Nephron progenitor cell (in vitro differentiated cells): ENCODE data around the gene UCHL1.

Experiments
- DNase-seq: peaks from one replicate; pipeline ENCODE4 v3.0.0; 2021
- H3K27ac Mint-ChIP-seq: 2 replicates; pipeline ENCODE4 v1.8.0; 2021; ENCODE audit warnings: mild to moderate bottlenecking, moderate library complexity, mixed read lengths
- H3K27me3 Mint-ChIP-seq: 2 replicates; pipeline ENCODE4 v1.8.0; 2021; ENCODE audit warnings: mild to moderate bottlenecking, low read depth, mixed read lengths; ENCODE audit not compliant: poor library complexity
- H3K36me3 Mint-ChIP-seq: 2 replicates; pipeline ENCODE4 v1.8.0; 2021; ENCODE audit warnings: low read depth, mixed read lengths
- H3K4me1 Mint-ChIP-seq: 2 replicates; pipeline ENCODE4 v1.8.0; 2021; ENCODE audit warnings: mixed read lengths
- H3K4me3 Mint-ChIP-seq: 2 replicates; pipeline ENCODE4 v1.8.0; 2021; ENCODE audit warnings: mild to moderate bottlenecking, moderate library complexity, mixed read lengths
- H3K9me3 Mint-ChIP-seq: 2 replicates; pipeline ENCODE4 v1.8.0; 2021; ENCODE audit warnings: mild to moderate bottlenecking, moderate library complexity, mixed read lengths
- TF ChIP-seq, protein P1 (sequence below): fragments of 200-600 bp; sonication (generic); IDR thresholded peaks from 2 replicates; pipeline ENCODE4 v1.5.0; 2021; ENCODE audit warnings: antibody characterized with exemption

UCHL1 gene

DNA sequence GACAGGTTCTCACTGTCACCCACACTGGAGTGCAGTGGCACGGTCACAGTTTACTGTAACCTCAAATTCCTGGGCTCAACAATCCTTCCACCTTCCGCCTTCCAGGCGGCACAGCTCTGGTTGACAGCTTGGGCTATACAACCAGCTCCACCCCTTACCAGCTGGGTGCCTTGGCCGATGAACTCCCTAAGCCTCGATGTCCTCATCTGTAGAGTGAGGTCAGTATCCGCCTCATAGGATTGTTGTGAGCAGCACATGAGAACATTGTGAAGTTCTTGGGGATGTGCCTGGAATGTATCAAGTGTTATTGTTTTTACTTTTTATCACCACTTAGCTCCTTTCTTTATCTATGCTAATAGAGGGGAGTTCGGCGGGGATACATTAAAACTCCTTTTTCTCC lies 23.3 kb downstream of the UCHL1 start:
- Mint-ChIP-seq H3K36me3 (peaks cover 21% of the 10 kb centered on the region), H3K4me1 (peaks cover 6% of the 10 kb centered on the region), H3K27ac (no peak overlapping the region), H3K27me3 (no peaks in the 10 kb centered on the region), H3K4me3 (no peak overlapping the region), H3K9me3 (peaks cover 31% of the 10 kb centered on the region)
- DNase-seq, result no peak
- TF ChIP-seq, protein P1, sequence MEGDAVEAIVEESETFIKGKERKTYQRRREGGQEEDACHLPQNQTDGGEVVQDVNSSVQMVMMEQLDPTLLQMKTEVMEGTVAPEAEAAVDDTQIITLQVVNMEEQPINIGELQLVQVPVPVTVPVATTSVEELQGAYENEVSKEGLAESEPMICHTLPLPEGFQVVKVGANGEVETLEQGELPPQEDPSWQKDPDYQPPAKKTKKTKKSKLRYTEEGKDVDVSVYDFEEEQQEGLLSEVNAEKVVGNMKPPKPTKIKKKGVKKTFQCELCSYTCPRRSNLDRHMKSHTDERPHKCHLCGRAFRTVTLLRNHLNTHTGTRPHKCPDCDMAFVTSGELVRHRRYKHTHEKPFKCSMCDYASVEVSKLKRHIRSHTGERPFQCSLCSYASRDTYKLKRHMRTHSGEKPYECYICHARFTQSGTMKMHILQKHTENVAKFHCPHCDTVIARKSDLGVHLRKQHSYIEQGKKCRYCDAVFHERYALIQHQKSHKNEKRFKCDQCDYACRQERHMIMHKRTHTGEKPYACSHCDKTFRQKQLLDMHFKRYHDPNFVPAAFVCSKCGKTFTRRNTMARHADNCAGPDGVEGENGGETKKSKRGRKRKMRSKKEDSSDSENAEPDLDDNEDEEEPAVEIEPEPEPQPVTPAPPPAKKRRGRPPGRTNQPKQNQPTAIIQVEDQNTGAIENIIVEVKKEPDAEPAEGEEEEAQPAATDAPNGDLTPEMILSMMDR, result no peak

DNA sequence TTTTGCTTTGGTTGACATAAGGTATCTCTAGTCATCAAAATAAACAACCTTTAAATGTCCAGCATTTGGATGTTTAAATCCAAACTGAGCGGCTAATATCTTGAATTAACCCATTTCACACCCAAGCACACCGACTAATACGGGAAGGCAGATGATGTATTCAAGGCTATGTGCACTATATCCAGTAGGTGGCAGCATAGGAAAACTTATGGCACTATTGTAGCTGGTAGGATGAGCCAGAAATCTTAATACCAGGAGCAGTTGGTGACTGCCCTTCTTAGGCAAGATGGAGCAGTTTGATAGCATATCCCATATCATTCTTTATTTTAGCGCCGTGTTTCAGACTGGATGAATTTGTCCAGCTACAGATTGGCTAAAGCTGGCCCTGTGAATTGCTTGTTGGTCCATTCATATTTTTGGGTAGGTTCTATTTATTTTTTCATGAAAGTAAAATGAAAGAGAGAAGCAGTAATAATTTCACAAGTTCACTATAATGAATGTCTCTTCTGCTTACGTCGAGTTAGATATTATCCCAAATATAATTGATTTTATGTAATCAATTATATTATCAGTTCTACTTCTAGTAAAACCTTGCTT lies 24.4 kb downstream of the UCHL1 start:
- H3K9me3 Mint-ChIP-seq, result peaks cover 23% of the 10 kb centered on the region
- TF ChIP-seq, protein P1, result peak; percentile 88
- H3K27ac Mint-ChIP-seq, result no peak overlapping the region
- peaks cover 13% of the 10 kb centered on the region for H3K36me3 Mint-ChIP-seq
- H3K27me3 Mint-ChIP-seq, result no peaks in the 10 kb centered on the region
- H3K4me1 Mint-ChIP-seq, result peaks cover 12% of the 10 kb centered on the region
- no peak overlapping the region for H3K4me3 Mint-ChIP-seq
- peak; percentile 57 for DNase-seq

DNA sequence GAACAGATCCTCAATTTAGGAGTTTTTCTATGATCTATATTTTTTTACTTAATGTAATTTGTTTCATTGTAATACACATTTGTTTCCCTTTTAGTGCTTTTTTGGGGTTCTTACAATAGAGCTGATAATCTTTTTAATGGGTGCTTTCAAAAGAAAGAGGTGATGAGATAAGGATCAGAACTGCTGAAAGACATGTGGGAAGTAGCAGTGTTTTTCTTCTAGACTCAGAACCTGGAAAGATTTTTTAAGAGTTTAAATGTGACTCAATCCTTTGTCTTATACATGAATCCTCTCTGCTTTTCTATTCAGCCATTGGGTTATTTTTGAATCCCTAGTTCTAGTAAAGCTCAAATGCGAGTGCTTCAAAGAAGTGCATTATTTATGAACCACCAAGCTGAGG lies 25.6 kb downstream of the UCHL1 start:
- peaks cover 20% of the 10 kb centered on the region for H3K4me1 Mint-ChIP-seq
- peaks cover 4% of the 10 kb centered on the region for H3K36me3 Mint-ChIP-seq
- no peak for DNase-seq
- TF ChIP-seq, protein P1, result no peak
- H3K9me3 Mint-ChIP-seq, result peaks cover 12% of the 10 kb centered on the region
- no peaks in the 10 kb centered on the region for H3K27me3 Mint-ChIP-seq
- no peak overlapping the region for H3K27ac Mint-ChIP-seq
- no peak overlapping the region for H3K4me3 Mint-ChIP-seq

DNA sequence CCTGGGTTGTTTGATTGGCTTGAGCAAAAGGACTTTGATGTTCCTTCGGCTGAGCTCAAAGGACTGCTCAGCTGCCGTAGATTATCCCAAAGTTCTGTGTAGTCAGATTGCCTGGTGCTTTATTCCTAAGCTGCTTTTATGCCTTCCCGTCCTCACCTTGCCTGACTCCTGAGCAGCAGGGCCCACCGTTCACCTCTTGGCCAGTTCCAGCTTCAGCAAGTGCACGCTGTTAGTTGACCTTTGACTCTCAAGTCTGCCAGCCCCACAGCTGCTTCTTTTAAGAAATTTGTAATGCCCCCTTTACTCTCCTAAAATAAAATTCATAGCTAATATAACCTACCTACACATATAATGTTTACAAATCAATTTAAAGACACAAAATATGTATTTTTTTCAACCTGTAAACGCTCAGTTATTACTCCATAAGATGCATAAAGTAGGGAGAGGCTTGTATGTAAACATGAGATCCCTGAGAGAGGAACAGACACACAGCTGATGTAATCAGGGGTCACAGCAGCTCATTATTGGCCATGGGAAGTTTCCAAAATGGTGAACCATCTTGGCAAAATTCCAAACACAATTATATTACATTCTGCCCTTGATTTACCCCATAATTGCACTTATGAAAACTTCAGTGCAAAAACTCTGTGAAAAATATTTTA lies 28.6 kb downstream of the UCHL1 start:
- no peak for DNase-seq
- peaks cover 16% of the 10 kb centered on the region for H3K9me3 Mint-ChIP-seq
- peaks cover 20% of the 10 kb centered on the region for H3K4me1 Mint-ChIP-seq
- H3K27me3 Mint-ChIP-seq, result no peaks in the 10 kb centered on the region
- H3K27ac Mint-ChIP-seq, result peak overlapping the region; percentile 47
- H3K4me3 Mint-ChIP-seq, result no peak overlapping the region
- TF ChIP-seq, protein P1, result no peak
- H3K36me3 Mint-ChIP-seq, result peaks cover 4% of the 10 kb centered on the region

DNA sequence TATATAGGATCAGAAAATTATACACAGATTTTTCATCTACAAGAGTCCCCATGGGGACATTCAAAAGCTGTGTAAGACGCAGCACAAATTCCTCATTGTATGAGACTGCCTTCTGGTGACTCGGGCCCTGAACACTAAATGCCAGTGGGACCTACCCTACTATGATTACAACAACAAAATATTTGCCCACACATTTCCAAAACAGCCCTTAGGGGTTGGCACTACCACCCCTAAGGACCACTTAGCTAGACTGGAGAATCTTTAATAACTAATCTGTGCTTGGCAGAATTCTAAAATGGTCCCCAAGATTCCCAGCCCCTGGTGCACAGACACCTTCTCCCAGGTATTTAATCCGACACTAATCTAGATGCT lies 29.1 kb downstream of the UCHL1 start:
- Mint-ChIP-seq H3K4me3 (no peak overlapping the region), H3K4me1 (peaks cover 20% of the 10 kb centered on the region), H3K9me3 (peaks cover 16% of the 10 kb centered on the region), H3K27me3 (no peaks in the 10 kb centered on the region), H3K36me3 (peaks cover 4% of the 10 kb centered on the region), H3K27ac (no peak overlapping the region)
- TF ChIP-seq, protein P1, result no peak
- DNase-seq, result no peak

DNA sequence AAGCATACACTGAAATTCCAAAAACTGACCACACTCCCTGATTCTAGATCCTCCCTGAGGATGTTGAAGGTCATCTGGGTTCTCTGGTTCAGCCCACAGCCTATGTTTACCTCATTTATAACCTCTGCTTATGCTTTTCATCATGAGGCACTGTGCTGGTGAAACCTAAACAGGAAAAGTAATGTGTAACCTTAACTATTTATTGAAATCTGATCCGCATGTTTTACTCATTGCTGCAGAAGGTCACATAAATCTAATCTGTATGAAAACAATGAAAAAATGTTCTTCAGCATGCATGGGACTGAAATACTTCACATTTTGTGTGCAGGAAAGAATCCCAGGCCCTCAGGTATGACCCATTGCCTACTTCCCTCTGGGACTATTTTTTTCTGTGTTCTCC lies 30.3 kb downstream of the UCHL1 start:
- no peak for DNase-seq
- Mint-ChIP-seq H3K4me3 (no peak overlapping the region), H3K9me3 (peaks cover 16% of the 10 kb centered on the region), H3K36me3 (peaks cover 4% of the 10 kb centered on the region), H3K27ac (peak overlapping the region; percentile 58), H3K27me3 (no peaks in the 10 kb centered on the region), H3K4me1 (peaks cover 20% of the 10 kb centered on the region)
- TF ChIP-seq, protein P1, result no peak
